Erythroblast (primary cell): ENCODE measurements around the gene SLC5A2.
A peak's percentile ranks its signal among the peaks of the same experiment; 100 is the strongest.
"Not testable (repeated sequence)": the region's sequence is repeated elsewhere in the genome, so short reads cannot be mapped to it uniquely, and the experiment has no call there.

Experiments
- DNase-seq, 2 experiments: peaks; one replicate each; lab custom pipeline; 2025; lab: John Stamatoyannopoulos, UW
- GATA1 ChIP-seq: IDR thresholded peaks from 2 replicates; pipeline ENCODE4 v1.6.1; 2011; ENCODE audit warnings: low read depth, mild to moderate bottlenecking, control low read depth, low read length, moderate library complexity
- POLR2A ChIP-seq: IDR thresholded peaks from 2 replicates; pipeline ENCODE4 v1.6.1; 2011; ENCODE audit warnings: mild to moderate bottlenecking, low read length

Gene SLC5A2

DNA sequence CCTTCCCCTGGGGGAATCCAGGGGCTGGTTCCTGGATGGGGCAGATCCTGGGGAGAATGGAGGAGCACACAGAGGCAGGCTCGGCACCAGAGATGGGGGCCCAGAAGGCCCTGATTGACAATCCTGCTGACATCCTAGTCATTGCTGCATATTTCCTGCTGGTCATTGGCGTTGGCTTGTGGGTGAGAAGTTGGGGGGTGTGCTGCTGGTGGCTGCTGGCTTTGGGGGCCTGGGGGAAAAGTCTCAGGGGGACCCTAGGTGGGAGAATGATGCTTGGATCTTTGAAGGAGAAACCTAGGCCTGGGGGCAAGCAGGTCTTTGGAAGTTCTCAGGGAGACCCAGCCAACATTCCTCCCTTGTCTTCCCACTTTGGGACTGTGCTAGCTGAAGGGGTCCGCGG, at the start of gene SLC5A2:
Gene SLC5A2, plus strand, starts transcription at position 43 of the 400 bp plus-strand sequence. Its CDS starts 14 bp downstream, at position 57.
- TF ChIP-seq POLR2A = no peak
- TF ChIP-seq GATA1 = no peak
- DNase-seq = no peak

DNA sequence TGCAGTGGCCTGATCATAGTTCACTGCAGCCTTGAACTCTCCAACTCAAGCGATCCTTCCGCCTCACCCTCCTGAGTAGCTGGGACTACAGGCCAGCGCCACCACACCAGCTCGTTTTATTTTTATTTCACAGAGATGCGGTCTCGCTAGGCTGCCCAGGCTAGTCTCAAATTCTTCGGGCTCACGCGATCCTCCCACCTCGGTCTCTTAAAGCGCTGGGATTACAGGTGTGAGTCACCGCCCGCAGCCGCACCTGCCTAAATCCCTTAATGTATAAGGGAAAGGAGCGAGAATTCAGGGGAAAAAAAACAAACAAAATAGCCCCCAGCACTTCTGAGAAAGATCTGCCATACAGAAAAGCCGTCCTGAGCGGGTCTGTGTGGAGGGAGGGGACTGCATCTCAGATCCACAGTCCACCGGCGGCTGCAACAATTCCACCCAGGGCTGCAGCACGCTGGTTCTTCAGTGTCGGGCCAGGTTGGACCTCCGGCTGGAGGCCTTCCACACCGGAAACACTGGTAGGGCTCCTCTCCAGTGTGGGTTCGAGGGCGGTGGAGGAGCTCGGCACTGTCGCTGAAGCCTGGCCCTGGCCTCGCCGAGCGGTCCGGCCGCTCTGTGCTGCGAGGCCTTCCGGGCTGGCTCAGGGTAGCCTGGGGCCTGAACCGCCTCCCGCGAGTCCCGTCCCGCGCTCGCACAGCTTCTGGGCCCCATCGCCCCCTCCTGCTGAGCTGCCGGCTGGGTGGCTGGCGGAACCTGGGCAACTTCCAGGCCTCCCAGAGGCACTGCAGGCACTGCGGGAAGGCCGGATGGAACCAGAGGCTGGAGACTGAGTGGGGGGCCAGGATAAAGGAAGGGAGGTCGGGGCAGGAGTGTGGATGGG, 47.3 kb upstream of the SLC5A2 start:
- TF ChIP-seq POLR2A = no peak
- no peak for TF ChIP-seq GATA1
- DNase-seq = no peak

DNA sequence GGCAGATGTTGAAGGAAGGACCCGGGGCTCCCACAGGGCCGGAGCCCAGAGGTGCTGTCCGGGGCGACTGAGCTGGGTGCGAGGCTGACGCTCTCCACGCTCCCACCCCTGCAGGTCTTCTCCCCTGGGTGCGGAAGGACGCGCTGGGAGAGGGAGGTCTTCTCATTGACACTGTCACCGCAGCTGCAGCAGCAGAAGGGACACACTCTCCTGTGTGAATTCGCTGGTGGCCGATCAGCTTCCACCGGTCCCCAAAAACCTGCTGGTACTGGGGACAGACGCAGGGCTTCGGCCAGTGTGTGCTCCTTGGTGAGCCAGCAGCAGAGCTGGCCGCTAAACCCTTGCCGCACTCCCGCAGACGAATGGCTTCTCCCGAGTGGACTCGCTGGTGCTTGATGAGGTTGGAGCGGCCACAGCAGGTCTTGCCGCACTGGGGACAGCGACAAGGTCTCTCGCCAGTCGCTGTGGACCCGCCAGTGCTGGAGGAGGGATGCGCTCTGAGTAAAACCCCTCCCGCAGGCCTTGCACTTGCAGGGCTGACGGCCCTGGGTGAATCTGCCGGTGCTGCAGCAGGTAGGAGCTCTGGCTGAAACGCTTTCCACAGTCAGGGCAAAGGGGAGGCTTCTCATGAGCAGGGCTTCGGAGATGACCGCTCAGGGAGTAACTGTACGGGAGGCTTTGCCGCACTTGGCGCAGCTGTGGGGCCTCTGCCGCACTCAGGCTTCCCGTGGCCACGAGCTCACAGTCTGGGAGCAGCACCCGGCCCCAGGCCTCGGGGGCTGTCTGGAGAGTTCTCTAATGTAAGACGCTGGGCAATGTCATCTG, 46.5 kb upstream of the SLC5A2 start:
- TF ChIP-seq POLR2A (no peak), GATA1 (no peak)
- no peak for DNase-seq

DNA sequence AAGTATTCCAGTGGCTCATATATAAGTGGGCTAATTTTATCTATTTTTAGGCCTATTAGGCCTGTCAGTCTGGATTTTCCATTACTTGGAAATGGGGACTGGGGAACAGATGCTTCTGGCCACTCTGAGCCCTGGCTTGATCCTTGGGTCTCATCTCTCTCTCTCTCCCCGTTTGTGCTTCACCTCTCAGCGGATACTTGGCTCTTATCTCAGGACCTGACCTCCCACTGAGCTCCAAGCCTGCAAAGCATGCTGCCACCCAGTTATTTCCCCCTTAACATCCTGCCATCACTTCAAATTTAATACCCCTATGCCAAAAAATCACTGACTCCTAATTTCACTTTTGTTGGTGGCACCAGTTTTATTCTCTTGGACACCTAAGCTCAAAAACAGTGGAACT, 44.5 kb upstream of the SLC5A2 start:
- no peak for TF ChIP-seq POLR2A
- TF ChIP-seq GATA1 = no peak
- DNase-seq = no peak

DNA sequence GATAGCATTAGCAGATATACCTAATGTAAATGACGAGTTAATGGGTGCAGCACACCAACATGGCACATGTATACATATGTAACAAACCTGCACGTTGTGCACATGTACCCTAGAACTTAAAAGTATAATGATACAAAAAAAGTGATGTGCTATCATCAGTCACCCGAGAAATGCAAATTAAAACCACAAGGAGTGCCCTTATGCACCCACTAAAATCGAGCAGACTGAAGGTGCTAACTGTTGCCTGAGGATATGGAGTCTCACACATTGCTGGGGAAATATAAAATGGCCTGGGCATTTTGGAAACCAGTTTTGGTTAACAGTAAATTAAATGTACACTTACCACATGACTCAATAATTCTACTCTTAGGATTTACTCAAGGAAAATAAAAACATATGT, 43.9 kb upstream of the SLC5A2 start:
- not testable (repeated sequence) for DNase-seq

DNA sequence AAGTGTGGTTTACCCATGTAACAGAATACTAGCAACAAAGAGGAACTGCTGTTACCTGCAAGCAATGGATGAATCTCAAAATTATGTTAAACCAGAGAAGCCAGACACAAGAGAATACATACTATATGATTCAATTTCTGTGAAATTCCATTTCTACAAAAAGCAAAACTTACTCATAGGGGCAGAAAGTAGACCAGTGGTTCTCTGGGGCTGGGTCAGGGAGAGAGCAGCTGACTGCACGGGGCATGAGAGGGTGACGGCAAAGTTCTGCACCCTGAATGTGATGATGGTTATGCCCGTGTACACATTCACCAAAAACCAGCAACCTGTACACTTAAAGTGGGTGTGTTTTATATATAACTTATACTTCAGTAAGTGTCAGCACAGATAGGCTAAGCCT, 43.4 kb upstream of the SLC5A2 start:
- TF ChIP-seq GATA1 (no peak), POLR2A (no peak)
- no peak for DNase-seq

DNA sequence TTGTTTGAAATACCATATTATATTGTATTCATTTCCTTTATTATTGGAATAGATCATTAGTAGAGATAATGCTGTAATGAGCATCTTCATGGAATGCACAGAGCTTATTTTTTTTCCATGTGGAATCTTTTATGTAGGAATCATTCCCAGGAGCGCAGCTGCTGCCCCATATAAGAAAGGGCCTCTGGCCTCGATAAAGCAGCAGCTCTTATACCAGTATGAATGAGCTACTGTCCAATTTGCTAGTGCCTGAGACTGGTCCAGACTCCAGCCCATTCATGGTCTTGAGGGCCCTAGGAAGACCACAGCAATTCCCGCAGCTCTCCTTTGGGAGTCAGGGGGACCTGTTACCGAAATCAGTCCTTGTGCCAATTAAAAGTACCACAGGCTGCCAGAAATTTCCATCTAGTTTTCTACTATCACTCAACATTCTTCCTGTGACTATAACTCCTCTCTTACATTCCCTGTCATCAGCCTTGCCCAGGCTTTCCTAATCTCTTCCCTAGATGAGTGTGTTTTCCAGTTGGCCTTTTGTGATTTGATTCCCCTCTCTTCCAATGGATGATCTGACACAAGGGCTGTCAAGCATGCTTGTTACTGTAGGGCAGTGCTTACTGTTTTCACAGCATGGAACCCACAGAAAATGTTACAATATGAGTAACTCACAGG, 42.3 kb upstream of the SLC5A2 start:
- TF ChIP-seq GATA1 (no peak), POLR2A (no peak)
- no peak for DNase-seq

DNA sequence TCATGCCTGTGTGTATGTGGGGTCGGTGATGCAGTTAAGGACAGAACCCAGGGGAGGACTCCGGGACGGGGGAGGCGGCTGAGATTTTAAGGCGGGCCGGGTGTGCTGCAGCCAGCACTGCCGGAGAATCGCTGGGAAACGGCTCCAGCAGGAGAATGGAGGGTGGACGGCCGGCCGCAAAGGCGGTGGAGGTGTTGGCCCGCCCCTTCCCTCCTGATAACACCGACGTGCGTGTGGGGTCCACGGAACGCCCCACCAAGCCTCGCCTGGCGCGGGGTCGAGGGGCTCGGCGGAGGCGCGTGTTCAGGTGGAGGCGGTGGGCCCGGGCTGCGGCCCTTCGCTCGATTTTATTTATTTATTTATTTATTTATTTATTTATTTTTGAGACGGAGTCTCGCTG, 41.0 kb upstream of the SLC5A2 start:
- no peak for TF ChIP-seq POLR2A
- no peak for TF ChIP-seq GATA1
- DNase-seq = no peak

DNA sequence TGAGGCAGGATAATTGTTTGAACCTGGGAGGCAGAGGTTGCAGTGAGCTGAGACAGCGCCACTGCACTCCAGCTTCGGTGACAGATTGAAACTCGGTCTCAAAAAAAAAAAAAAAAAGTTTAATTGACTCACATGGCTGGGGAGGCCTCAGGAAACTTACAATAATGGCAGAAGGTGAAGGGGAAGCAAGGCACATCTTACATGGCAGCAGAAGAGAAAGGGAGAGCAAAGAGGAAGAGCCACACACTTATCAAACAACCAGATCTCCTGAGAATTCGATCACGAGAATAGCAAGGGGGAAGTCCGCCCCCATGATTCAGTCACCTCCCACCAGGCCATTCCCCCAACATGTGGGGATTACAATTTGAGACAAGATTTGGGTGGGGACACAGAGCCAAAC, 37.0 kb upstream of the SLC5A2 start:
- DNase-seq = not testable (repeated sequence)

DNA sequence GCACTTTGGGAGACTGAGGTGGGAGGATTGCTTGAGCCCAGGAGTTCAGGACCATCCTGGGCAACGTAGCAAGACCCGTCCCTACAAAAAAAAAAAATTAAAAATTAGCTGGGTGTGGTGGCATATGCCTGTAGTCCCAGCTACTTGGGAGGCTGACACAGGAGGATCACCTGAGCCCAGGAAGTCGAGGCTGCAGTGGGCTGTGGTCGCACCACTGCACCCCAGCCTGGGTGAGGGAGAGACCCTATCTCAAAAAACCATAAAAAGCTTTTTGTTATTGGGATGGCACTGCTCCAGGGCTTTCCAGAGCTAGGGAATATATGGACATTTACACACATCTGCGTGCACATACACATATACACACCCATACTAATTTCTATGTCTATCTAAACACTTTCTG, 31.7 kb upstream of the SLC5A2 start:
- TF ChIP-seq GATA1 (no peak), POLR2A (no peak)
- DNase-seq = no peak

DNA sequence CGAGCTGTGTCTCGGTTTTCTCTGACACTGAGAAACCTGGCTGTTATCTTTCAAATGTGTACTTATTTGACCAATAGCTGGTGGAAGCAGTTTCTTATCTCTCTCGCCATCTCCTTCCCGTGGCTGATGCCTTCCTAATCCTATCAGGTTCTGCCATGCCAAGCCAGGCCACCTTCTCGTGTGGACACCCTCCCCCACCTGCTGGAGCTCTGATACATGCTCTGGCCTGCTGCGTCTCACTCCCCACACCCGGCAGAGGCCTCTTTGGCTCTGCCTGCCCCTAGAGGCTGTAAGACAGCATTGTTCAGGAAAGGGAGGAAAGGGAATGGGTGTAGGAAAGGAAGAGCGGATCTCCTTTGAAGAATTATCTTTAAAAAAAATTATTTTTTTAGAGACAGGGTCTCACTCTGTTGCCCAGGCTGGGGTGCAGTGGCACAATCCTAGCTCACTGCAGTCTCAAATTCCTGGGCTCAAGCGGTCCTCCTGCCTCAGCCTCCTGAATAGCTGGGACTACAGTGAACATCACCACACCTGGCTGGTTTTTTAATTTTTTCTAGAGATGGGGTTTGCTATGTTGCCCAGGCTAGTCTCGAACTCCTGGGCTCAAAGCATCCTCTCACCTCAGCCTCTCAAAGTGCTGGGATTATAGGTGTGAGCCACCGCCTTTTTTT, 31.1 kb upstream of the SLC5A2 start:
- peak in 1 of 2 experiments; percentile 65 for DNase-seq
- no peak for TF ChIP-seq POLR2A
- no peak for TF ChIP-seq GATA1

DNA sequence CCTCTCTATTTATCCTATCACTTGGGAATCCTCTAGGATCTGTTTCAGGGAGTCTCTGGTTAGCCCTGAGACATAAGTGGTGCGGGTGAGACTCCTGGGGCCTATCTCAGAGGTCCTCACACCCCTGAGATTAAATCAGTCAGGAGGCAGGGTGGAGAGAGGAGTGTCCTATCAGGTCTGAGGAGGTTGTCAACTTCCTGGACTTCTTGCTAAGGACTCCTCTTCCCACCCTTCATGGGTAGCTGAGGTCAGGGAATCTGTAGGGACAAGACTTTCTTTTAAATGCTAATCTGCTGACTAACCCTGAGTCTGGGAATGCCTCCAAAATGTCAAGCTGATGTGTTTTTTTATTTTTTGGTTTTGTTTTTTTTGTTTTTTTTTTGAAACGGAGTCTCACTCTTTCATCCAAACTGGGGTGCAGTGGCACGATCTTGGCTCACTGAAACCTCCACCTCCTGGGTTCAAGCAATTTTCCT, 30.3 kb upstream of the SLC5A2 start:
- peak in 1 of 2 experiments; percentile 60 for DNase-seq
- no peak for TF ChIP-seq GATA1
- TF ChIP-seq POLR2A = no peak

DNA sequence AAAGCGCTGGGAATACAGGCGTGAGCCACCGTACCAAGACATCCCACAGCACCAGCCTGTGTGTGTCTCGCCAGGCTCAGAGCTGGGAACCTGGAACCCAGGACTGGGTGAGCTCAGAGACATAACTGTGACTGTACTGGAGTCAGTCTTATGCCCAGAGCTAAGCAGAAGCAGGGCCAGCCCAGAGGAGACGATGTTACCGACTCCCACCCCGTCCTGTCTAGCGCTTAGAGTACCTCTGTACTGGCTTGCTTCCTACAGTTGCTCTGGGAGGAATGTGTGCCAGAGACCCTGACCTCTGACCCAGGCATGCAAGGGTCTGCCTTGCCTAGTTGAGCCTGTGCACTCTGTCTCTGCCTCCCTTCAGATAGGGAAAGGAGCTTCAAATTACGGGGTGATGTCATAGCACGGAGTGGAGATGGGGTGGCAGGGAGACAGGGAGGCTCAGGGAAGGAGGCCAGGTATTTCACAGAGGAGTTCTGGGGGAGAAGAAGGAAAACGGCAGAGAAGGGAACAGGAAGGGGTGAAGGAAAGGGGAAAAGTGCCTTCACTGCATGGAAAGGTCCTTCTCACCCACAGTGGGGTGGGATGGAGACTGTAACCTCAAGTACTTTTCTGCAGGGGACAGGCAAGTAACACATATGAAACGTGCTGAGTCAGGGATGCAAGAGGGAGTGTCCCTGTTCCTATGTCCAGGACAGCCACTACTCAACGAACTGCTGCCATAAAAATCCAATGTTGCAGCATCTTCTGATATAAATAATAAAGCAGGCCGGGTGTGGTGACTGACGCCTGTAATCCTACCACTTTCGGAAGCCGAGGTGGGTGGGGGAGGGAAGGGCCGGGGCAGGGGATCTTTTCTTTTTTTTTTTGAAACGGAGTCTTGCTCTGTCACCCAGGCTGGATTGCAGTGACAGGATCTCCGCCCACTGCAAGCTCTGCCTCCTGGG, 29.4 kb upstream of the SLC5A2 start:
- peak; percentile 85 to 89 for DNase-seq
- TF ChIP-seq GATA1 (no peak), POLR2A (peak; percentile 30)
